ENCODE measurements around the gene ARL8A.
"Not testable (repeated sequence)": the region's sequence is repeated elsewhere in the genome, so short reads cannot be mapped to it uniquely, and the experiment has no call there.

Gene ARL8A

DNA sequence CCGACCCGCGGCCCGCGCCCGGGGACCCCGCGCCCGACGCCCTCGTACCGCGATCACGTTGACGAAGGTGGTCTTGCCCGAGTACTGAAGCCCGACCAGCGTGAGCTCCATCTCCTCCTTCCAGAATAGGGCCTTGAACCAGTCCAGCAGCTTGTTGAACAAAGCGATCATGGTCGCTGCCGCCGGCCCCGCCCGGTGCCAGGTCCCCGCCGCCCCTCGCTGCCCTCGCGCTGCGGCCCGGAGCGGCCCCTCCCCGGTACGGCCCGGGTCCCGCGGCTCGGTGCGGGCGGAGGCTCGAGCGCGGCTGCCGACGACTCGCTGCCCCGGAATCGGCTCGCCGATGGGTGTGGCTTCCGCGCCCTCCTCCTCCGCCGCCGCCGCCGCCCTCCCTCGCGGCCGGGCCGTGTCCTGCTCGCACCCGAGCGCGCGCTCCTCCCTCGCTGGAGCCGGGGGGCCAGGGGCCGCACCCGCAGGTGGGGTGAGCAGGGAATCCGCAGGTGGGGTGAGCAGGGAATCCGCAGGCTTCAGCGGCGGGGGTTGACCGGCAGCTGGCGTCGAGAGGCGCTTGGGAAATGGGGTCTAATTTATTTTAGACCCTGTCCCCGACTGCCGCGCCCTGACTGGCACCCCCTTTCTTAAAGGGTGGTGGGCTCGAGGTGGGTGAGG, at the start of gene ARL8A:
ARL8A (minus strand) TSS at position 336 of the 666 bp plus-strand sequence; CDS start at position 171, 165 bp downstream.
- in situ Hi-C loops (cut with HindIII; ENCODE audit: low pct_ligation_motif_present, low pct_unique_long_range_greater_than_20kb, low sequenced_read_pairs), result no loop called here
- peak; percentile 69 for DNase-seq

DNA sequence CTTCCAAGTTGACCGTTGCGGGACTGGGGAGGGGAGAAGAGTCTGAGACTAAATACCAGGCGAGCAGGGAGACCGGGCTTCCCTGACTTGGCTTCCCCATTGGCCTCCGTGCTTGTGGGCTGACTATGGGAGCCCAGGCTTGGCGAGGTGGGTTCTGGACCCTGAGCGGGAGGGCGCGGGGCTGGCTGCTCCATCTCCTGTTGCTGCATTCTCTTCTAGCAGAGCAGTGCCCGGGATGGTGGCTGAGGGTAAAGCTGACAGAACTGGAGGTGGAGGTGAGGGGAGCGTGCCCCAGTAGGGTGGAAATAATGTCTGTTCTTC, 49.8 kb upstream of the ARL8A start:
- no peak for DNase-seq
- in situ Hi-C loops (cut with HindIII; ENCODE audit: low pct_ligation_motif_present, low pct_unique_long_range_greater_than_20kb, low sequenced_read_pairs), result no loop called here

DNA sequence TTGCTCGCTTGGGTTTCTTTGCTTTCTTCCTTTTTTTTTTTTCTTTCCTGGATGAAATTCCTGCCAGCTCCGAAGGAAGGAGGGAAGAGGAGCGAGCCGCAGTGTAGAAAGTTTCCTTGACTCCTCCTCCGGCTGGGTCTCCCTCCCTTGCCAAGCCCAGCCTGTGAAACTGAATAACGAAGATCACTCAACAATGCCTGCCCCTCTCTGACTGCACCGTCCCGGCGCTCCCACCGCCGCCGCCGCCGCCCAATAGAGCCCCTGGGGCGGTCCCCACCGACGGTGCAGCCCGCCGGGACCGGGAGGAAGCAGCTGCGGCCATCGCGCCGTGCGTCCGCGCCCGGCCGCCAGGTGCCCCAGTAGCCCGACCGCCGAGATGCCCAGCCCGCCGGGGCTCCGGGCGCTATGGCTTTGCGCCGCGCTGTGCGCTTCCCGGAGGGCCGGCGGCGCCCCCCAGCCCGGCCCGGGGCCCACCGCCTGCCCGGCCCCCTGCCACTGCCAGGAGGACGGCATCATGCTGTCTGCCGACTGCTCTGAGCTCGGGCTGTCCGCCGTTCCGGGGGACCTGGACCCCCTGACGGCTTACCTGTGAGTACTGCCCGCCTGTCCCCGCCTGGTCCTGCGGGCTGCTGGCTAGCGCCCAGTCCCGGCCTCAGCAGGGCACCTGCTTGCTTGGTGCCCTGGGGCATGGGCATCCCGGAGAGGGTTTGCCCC, 49.2 kb upstream of the ARL8A start, which contains the start of gene LGR6:
LGR6 (plus strand) TSS at position 186 of the 714 bp plus-strand sequence; CDS start at position 377, 191 bp downstream.
- no peak for DNase-seq
- in situ Hi-C loops (cut with HindIII; ENCODE audit: low pct_ligation_motif_present, low pct_unique_long_range_greater_than_20kb, low sequenced_read_pairs), result no loop called here

GRCh38 chr1:202192770-202193613, 48.5 kb upstream of the ARL8A start:
- in situ Hi-C loops (cut with HindIII; ENCODE audit: low pct_ligation_motif_present, low pct_unique_long_range_greater_than_20kb, low sequenced_read_pairs), result no loop called here
- DNase-seq, result peak; percentile 57

- in situ Hi-C loops (cut with HindIII; ENCODE audit: low pct_ligation_motif_present, low pct_unique_long_range_greater_than_20kb, low sequenced_read_pairs); DNase-seq: not testable (repeated sequence)
These were observed 46.9 kb upstream of the ARL8A start for GRCh38 chr1:202191391-202191790.

DNA sequence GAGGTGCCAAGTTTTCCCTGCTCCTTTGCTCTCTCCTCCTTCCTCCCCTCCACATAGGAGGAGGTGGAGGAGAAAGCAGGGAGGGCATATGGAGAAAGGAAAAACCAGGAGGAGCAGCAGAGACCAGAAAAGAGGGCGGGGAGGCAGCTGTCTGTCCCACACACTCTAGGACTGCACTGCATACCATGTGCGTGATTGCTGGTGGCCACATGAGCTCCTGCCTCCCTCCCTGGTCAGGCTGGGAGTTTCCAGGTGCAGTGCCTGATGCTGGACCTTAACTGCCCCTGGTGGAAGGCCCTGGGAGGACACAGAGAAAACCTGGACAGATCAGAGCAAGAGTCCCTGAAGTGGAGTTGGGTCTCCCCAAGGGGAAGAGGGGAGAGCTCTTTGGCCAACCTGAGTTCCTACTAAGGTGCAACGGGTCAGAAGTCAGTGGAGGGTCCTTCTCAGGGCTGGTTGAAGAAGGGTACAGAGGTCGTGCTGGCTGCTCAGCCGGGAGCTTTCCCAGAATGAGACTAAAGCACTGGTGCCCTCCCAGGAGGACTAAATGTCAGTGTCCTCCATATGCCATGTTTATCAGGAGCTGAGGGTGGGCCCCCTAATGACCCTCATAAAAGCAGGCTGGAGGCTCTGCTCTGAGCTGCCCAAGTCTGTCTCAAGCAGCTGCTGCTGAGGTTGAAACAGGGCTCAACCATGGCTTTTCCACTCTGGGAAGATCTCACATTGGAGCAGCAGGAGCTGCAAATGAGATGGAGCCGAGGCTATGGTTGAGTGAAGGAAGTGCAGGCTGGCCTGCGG, 45.6 kb upstream of the ARL8A start:
- peak; percentile 35 for DNase-seq
- in situ Hi-C loops (cut with HindIII; ENCODE audit: low pct_ligation_motif_present, low pct_unique_long_range_greater_than_20kb, low sequenced_read_pairs), result no loop called here

GRCh38 chr1:202189001-202189790, 44.7 kb upstream of the ARL8A start:
- in situ Hi-C loops (cut with HindIII; ENCODE audit: low pct_ligation_motif_present, low pct_unique_long_range_greater_than_20kb, low sequenced_read_pairs), result no loop called here
- peak; percentile 72 for DNase-seq

DNA sequence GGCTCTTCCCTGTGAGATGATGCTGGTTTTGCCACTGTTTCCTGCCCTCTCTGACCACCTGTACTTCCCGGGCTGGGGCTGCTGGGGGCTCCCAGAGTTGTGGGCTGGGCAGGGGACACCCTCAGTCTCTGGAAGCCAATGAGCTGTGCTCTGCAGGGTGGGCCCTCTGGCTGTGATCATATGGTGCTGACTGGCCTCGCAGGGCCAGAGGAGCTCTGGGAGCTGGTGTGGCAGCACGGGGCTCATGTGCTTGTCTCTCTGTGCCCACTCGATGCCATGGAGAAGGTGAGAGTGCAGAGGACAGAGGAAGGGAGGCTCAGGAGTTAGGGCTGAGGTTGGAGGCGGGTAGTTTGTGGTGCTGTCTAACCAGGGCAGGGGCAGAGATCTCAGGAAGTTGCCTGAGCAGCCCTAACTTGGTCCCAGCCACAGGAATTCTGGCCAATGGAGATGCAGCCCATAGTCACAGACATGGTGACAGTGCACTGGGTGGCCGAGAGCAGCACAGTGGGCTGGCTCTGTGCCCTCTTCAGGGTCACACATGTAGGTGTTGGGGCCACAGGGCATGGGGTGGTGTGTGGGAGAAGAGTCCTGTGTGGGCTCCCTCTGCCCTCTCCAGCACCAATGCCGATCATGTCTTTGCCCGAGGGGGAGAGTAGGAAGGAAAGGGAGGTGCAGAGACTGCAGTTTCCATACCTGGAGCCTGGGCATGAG, 43.3 kb upstream of the ARL8A start:
- no peak for DNase-seq
- in situ Hi-C loops (cut with HindIII; ENCODE audit: low pct_ligation_motif_present, low pct_unique_long_range_greater_than_20kb, low sequenced_read_pairs), result no loop called here

DNA sequence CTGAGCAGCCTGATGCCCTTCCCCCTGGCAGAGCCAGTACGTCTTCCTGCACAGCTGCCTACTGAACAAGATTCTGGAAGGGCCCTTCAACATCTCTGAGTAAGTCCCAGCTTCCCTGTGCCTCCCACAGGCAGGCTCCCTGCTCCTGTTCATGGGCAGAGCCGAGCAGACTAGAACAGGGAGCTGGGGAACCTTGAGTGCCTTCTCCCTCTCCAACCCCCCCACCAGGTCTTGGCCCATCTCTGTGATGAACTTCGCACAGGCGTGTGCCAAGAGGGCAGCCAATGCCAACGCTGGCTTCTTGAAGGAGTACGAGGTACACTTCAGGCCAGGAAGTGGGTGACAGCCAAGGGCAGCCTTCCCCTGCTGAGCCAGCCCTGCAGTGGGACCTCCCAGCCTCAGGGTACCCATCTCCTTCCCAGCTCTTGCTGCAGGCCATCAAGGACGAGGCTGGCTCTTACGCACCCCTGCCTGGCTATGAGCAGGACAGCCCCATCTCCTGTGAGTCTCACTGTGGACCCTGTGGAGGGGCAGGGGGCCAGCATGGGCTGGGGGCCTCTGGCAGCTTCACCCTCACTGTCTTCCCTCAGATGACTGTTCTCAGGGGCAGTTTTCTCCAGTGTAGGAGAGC, 42.6 kb upstream of the ARL8A start:
- in situ Hi-C loops (cut with HindIII; ENCODE audit: low pct_ligation_motif_present, low pct_unique_long_range_greater_than_20kb, low sequenced_read_pairs), result no loop called here

DNA sequence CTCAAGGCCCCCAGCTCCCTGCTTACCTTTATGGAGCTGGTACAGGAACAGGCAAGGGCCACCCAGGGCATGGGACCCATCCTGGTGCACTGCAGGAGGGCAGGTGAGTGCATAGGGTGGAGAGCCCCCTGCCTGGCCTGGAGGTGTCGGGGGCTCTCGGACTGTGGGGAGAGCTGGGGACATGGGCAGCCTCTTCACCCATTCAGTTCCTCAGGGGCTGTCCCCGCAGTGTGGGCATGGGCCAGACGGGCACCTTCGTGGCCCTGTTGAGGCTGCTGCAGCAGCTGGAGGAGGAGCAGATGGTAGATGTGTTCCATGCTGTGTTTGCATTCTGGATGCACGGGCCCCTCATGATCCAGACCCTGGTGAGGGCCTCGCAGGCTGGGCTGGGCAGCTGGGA, 41.8 kb upstream of the ARL8A start:
- in situ Hi-C loops (cut with HindIII; ENCODE audit: low pct_ligation_motif_present, low pct_unique_long_range_greater_than_20kb, low sequenced_read_pairs), result no loop called here
- no peak for DNase-seq

More for the DNA sequence above, 42.6 kb upstream of the ARL8A start:
- no peak for DNase-seq

- in situ Hi-C loops (cut with HindIII; ENCODE audit: low pct_ligation_motif_present, low pct_unique_long_range_greater_than_20kb, low sequenced_read_pairs), result no loop called here
- peak; percentile 92 for DNase-seq
These were observed 40.4 kb upstream of the ARL8A start for GRCh38 chr1:202184750-202185460.

DNA sequence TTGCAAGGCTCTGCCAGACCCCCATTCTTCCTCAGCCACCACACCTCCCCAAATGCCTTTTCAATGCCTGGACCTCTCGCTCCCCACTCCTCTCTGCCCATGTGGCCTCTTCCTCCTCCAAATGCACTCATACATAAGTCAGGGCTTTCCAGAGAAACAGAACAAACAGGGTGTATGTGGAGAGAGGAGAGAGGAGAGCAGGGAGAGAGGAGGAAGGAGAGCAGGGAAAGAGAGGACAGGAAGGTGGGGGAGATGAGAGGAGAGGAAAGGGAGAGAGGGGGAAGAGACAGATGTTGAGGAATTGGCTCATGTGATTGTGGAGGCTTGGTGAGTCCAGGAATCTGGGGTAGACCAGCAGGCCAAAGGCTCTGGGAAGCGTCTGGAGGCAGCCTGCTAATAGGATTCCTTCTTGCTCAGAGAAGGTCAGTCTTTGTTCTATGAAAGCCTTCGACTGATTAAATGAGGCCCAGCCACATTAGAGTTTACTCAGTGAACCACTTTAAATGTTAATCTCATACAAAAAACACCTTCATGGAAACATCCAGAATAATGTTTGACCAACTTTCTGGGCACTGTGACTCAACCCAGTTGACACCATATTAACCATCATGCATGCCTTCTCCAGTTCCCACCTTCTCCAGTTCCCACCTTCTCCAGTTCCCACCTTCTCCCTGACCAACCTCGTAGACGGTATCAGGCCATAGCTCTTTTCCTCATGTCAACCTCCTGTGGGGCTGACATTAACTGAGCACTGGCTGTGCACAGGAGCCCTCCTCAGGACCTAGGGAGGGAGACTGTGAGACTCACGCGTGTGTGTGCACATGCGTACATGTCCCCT, 37.7 kb upstream of the ARL8A start:
- no peak for DNase-seq
- in situ Hi-C loops (cut with HindIII; ENCODE audit: low pct_ligation_motif_present, low pct_unique_long_range_greater_than_20kb, low sequenced_read_pairs), result no loop called here

- in situ Hi-C loops (cut with HindIII; ENCODE audit: low pct_ligation_motif_present, low pct_unique_long_range_greater_than_20kb, low sequenced_read_pairs), result no loop called here
- no peak for DNase-seq
These were observed 37.0 kb upstream of the ARL8A start for GRCh38 chr1:202181586-202181985.

GRCh38 chr1:202180751-202181139, 36.2 kb upstream of the ARL8A start:
- in situ Hi-C loops (cut with HindIII; ENCODE audit: low pct_ligation_motif_present, low pct_unique_long_range_greater_than_20kb, low sequenced_read_pairs); DNase-seq: not testable (repeated sequence)
